ENCODE measurements around the gene CXXC1.
"Not testable (repeated sequence)": the region's sequence is repeated elsewhere in the genome, so short reads cannot be mapped to it uniquely, and the experiment has no call there.

Gene CXXC1
- long read RNA-seq, donor 1, transcript CXXC1-201 (15 exons, 2,936 nt), result minor isoform, 5 of 17 reads
- long read RNA-seq, donor 1, transcript CXXC1-209 (2 exons, 802 nt), result major isoform, 10 of 17 reads
- long read RNA-seq, donor 1, partial matches to known transcripts, result 0 of 17 reads
- long read RNA-seq, donor 1, other reads (novel, unspliced or antisense), result 0 of 17 reads
- long read RNA-seq, donor 2, transcript CXXC1-209 (2 exons, 802 nt), result major isoform, 5 of 10 reads
- long read RNA-seq, donor 2, partial matches to known transcripts, result 0 of 10 reads
- long read RNA-seq, donor 2, other reads (novel, unspliced or antisense), result 0 of 10 reads
- long read RNA-seq, donor 3, transcript CXXC1-209 (2 exons, 802 nt), result major isoform, 7 of 8 reads
- long read RNA-seq, donor 3, partial matches to known transcripts, result 0 of 8 reads
- long read RNA-seq, donor 3, other reads (novel, unspliced or antisense), result 0 of 8 reads
- long read RNA-seq, donor 4, transcript CXXC1-209 (2 exons, 802 nt), result major isoform, 22 of 30 reads
- long read RNA-seq, donor 4, partial matches to known transcripts, result 0 of 30 reads
- long read RNA-seq, donor 4, other reads (novel, unspliced or antisense), result 0 of 30 reads
- long read RNA-seq, donor 5, transcript CXXC1-209 (2 exons, 802 nt), result major isoform, 20 of 36 reads
- long read RNA-seq, donor 5, partial matches to known transcripts, result 9 of 36 reads
- long read RNA-seq, donor 5, other reads (novel, unspliced or antisense), result 0 of 36 reads
- long read RNA-seq, donor 6, transcript CXXC1-209 (2 exons, 802 nt), result major isoform, 13 of 16 reads
- long read RNA-seq, donor 6, partial matches to known transcripts, result 0 of 16 reads
- long read RNA-seq, donor 6, other reads (novel, unspliced or antisense), result 0 of 16 reads
- long read RNA-seq, donor 7, result 0 reads
- long read RNA-seq, donor 8, transcript CXXC1-209 (2 exons, 802 nt), result major isoform, 16 of 26 reads
- long read RNA-seq, donor 8, partial matches to known transcripts, result 0 of 26 reads
- long read RNA-seq, donor 8, other reads (novel, unspliced or antisense), result 0 of 26 reads

DNA sequence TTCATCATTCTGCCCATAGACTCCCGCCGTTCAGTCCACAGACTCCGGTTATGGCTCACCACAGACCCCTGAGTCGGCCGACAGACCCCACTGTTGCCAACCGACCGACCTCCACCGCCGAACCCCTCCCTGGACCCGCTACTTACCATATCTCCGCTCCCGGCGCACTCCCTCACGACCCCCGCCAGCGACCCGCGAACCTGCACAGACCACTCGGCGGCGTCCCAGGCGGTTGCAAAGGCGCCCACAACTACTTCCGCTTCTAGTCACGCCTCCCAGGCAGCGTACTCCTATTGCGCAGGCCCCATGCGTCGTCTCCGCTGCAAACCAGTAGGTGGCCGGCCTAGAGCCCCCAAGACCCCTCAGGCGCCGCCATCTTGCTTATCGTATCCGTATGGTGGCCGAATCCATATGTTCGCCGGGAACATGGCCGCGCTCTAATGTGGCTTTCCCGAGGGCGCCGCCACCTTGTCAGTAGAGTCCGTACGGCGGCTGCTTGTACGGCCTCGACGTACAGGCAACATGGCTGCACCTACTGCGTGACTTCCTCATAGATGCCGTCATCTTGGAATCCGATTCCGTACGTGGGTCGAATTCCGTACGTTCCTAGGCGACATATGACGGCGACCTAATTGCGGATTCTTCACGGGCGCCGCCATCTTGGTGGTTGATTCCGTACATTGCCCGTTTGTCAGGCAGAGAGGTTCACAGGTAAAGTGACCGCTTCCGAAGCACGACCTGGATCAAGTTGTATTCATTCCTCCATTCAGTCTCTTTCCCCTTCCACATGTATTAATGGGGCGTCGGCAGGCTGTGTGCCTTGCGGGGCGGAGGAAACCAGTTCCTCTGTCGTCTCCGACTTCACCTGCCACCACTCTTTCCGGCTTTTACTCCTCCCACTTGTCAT, at the start of gene CXXC1:
Gene CXXC1 (minus strand): TSS at position 252 of the 907 bp plus-strand sequence. CDS start 103 bp downstream, at position 149.
- DNase-seq, result peak; percentile 96

DNA sequence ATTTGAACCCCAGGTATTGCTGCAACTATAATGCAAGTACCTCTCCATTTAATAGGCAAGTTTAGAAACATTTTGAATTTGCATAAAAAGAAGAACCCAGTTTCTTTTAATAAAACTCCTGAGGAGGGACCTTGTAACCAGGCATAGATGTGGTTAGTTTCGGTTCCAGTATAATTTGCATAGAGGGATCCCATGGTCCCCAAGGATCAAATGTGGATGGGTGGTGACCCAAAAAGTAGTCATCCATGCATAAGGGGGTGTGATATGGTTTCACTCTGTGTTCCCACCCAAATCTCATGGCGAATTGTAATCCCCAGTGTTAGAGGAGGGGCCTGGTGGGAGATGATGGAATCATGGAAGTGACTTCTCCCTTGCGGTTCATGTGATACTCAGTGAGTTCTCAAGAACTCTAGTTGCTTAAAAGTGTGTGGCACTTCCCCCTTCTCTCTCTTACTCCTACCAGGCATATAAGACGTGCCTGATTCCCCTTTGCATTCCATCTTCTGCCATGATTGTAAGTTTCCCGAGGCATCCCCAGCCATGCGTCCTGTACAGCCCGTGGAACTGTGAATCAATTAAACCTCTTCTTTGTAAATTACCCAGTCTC, 47.2 kb upstream of the CXXC1 start:
- no peak for DNase-seq

DNA sequence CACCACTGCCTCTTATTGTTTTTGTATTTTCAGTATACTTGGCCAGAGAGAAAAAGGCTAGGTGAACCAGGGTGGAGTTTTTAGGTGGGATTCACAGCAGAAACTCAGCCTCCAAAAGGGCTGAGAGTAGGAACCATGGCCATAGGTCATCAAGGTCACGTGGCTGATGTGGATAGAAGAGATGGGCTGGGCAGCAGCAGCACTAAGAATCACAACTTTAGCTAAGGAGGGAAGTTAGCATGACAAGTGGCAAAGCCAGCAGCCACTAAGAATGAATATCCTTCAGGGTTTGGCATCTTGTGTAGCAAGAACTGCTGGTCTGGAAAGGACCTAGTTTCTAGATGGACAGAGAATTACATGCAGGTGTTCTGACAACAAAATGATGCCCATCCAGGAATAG, 44.2 kb upstream of the CXXC1 start:
- DNase-seq, result no peak

DNA sequence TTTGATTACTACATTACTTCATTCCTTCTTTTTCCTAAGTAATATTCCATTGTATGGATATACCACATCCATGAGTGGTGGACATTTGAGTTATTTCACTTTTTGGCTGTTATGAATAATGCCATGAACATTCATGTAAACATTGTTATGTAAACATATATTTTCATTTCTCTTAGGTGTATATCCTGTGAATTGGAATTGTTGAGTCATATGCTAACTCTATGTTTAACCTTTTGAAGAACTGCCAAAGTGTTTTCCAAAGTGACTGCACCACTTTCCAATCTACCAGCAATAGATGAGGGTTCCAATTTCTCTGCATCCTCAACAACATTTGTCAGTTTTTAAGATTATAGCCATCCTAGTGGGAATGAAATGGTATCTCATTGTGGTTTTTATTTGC, 42.7 kb upstream of the CXXC1 start:
- DNase-seq, result no peak

DNA sequence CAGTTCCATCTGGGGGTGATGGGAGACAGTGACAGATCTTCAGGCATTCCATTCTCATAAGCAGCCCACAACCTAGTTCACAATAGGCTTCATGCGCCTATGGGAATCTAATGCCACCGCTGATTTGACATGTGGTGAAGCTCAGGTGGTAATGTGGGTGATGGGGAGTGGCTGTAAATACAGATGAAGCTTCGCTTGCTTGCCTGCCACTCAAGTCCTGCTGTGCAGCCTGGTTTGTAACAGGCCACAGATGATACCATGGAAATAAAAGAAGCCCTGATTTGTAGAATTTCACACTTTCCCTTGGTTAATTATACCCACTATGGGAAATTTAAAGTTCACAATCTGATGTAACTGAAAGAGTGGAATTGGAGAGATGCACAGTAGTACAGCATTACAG, 40.5 kb upstream of the CXXC1 start:
- DNase-seq, result no peak

DNA sequence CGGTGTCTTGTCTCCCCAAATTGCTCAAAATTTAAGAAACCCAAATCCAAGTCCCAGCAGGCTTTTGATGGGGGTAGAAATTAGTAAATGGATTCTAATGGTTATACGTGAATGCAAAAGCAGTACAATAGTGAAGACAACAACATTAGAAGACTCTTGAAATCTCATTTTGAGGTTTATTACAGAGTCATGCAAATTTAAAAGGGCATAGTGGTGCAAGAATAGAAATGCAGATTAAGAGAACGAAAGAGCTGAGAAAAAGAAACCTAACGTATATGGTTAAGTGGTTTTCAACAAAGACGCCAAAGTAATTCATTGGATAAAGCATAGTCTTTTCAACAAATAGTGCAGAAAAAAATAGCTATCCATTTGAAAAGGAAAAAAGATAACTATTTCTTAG, 33.2 kb upstream of the CXXC1 start:
- DNase-seq, result no peak

DNA sequence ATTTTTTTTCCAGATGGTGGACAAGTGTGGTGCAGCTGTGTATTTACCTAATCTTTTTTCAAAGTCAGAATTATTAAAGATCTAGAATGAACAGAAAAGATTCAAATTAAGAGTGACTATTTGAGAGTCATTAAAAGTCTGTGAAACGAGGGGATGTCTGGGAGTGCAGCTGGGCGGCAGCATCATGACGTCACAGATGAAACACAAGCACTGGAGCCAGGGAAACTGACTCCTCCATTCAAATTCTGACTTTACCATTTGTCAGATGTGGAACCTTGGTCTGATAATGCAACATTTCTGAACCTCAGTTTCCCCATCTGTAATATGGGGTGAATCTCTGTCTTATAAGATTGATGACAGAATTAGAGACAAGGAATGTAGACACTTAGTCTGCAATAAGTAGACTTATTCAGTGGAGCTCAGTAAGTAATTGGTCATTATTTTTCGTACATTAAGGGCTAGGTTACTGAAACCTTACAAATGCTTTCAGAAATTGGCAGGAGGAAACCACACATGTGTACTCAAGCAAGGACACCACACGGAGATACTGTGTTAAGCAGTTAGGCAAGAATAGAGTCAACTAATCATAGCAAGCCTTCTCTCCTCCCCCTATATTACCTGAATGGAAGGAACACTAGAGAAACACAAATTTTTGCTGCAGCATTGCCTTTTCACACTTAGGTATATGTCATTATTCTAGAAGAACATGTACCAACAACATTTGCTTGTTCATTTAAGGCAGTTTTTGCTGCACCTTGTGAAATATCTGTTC, 27.8 kb upstream of the CXXC1 start:
- no peak for DNase-seq

DNA sequence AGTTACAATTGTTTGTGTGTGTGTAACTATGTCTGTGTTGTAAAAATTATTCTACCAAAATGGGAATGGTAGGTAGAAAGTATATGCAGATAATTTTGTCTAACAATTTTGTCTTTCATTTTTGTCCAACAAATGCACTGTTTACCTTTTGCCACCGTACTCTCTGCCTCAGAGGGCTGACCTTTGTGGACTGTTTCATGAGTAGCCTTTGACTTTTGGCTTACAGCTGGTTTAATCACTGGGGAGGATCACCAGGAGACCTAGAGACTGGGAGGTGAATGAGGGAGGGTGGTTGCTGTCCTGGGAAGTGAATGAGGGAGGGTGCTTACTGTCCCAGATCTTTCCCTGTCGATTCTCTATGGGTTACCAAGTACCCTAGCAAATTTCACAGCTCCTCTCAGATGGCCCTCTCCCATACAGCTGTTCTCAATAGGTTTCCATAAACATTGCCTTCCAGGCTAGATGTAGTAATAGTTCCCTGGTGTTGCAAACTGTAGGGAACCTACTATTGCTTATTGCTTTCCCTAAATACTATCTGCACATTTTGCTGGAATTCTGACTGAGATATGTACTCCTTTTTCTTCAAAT, 26.5 kb upstream of the CXXC1 start:
- DNase-seq, result no peak

DNA sequence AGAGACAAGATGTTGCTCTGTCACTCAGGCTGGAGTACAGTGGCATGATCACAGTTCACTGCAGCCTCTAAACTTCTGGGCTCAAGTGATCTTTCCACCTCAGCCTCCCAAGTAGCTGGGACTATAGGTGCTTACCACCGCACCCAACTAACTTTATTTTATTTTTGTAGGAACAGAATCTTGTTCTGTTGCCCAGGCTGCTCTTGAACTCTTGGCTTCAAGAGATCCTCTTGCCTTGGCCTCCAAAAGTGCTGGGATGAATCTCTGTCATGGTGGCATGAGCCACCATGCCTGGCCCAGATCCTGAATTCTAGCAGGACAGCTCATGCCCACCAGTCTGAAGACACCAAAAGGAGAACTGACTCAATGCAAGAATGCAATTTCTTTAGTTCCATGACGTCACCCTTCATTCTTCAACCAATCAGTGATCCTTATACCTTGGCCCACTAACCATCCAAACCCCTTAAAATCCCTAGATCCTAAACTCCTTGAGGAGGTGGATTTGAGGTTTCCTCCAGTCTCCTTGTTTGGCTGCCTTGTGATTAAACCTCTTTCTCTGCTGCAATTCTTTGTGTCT, 25.6 kb upstream of the CXXC1 start:
- no peak for DNase-seq

DNA sequence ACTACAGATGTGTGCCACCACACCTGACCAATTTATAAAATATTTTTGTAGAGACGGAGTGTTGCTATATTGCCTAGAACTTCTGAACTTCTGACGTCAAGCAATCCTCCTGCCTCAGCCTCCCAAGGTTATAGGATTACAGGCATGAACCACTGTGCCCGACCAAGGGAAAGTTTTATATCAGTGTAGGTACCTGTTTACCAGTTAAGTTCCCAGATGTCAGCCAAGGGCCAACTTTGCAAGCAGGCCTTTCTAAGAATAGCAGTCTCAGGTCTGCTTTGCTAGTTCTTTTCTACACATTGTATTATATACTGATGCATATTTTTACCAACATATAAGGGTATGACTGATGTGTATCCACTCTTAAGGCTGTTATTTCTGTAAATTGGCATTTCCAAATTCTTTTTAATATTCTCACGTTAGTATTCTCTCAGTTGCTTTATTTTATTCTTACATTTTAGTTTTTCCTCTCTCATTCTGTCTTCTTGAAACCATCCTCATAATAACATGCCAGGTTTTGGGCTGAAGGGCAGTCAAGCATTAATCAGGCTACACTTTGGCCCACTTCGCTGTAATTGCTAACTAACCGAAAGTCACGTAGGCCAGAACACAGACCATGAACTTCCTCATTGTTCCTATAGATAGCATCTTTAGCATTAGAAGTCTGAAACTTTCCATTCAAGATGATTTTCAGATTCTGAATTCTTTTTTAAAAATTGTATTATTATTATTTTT, 25.0 kb upstream of the CXXC1 start:
- no peak for DNase-seq

DNA sequence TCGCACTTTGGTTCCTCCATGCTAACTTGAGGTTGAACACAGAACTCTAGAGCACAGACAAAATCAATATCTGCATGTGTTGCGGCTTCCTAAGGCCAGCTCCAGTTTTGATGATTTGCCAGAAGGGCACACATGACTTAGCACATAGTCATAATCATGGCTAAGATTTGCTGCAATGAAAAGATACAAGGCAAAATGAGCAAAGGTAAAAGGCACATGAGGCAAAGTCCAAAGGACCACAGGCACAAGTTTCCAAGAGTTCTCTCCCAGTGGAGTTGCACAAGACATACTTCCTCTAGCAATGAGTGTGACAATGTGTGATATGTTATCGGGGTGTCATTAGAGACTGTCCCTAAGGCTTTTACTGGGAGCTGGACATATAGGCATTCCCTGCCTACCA, 24.2 kb upstream of the CXXC1 start:
- no peak for DNase-seq

DNA sequence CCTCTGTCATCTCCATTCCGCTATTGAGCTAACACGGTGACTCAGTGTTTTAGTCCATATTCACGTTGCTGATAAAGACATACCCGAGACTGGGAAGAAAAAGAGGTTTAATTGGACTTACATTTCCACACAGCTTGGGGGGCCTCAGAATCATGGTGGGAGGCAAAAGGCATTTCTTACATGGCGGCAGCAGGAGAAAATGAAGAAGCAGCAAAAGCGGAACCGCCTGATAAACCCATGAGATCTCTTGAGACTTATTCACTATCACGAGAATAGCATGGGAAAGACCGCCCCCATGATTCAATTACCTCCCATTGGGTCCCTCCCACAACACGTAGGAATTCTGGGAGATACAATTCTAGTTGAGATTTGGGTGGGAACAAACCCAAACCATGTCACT, 22.6 kb upstream of the CXXC1 start:
- no peak for DNase-seq

DNA sequence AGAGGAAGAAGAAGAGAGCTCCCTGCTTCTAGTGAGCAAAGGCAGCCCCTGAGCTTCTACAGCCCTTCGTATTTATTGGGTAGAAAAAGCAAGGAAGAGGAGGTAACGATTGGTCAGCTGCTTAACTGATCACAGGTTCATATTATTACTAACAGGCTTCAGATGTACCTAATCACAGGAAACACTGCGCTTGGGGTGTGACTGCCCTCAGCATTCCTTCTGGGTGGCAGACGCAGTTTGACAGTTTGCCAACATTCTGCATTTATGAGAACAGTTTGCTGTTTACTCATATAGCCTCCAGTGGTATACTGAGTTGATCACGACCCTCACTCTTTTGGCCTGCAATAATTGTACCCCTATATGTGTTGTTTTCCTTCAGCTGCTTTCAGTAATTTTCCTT, 21.4 kb upstream of the CXXC1 start:
- not testable (repeated sequence) for DNase-seq

DNA sequence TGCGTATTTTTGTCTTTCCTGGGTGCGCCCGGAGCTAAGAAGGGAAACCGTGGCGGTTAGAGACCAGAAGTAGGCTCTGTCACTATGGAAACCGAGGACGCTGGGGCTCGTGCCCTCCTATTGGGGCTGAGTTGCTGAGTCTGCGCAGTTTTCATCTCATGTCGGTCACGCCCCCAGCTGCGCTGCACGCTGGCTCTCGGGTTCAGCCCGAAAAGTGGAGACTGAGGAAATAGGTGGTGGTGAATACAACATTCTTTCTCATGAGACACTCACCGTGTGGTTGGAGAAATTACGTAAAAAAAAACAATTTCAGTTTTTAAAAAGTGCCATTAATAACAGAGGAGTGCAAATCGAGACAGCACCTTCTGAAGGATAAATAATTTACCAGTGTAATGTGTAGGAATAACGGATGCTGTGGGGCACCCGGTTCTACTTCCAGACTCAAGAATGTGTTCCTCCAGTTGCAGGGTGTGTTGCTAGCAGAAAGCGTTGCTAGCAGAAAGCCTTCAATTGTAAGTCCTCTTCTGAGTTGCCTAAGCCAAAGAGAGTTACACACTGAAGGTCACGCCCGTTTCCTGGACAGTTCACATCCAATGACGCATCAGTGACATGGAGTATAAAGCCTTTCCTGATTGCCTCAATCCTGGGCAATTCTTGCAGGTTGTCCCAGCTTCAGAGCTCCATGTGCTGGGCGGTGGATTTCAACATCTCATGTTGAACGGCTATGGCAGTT, 20.4 kb upstream of the CXXC1 start:
- DNase-seq, result peak; percentile 70

DNA sequence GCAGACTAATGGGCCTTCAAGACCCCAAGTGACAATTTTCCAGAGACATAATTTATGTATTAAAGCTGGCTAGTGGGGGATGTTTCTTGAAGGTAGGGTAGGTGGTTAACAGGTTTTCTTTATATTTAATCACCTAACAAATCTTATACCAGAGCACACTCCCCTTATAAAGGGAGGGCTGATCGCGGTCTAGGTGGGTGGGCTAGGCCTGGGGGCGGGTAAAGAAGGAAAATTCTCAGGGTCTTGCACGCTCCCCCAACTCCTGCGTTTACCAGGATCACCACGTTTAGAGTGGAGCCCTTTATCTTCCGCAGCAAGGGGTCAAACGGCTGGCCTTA, 19.9 kb upstream of the CXXC1 start:
- DNase-seq, result no peak

DNA sequence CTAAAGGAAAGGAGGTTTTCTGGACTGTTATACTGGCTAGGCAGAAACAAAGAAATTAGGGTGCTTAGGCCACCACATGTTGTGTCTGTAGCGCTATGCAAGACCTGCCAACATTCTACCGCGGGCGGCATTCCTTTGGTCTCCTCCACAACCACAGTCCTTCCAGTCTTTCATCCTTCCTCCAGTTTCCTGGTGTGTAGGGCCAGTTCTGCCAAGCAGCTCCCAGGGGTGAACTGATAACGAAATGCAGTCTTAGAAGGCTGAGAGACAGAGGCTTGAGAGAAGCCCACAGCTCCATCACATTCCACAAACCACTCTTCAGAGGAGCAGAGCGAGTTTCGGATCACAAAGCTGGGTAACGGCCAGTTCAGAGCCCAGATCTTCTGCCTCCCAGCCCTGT, 19.5 kb upstream of the CXXC1 start:
- no peak for DNase-seq

DNA sequence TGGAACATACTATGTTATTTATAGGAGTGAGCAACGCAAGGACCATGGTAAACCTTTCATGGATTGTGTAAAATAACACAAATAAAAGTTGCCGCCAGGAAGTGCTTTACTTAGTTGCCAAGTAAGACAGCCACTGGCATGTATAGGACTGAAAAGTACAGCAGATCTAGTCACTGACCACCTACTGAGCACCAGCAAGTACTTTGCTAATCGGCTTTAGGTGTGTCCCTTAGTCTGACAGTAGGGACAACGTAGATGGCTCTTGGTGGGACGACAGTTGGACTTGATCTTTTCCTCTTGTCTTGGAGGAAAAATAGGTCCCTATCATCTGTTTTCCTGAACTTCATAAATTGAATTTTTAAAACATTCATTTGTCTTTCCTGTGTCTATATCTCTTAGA, 13.6 kb upstream of the CXXC1 start:
- no peak for DNase-seq

DNA sequence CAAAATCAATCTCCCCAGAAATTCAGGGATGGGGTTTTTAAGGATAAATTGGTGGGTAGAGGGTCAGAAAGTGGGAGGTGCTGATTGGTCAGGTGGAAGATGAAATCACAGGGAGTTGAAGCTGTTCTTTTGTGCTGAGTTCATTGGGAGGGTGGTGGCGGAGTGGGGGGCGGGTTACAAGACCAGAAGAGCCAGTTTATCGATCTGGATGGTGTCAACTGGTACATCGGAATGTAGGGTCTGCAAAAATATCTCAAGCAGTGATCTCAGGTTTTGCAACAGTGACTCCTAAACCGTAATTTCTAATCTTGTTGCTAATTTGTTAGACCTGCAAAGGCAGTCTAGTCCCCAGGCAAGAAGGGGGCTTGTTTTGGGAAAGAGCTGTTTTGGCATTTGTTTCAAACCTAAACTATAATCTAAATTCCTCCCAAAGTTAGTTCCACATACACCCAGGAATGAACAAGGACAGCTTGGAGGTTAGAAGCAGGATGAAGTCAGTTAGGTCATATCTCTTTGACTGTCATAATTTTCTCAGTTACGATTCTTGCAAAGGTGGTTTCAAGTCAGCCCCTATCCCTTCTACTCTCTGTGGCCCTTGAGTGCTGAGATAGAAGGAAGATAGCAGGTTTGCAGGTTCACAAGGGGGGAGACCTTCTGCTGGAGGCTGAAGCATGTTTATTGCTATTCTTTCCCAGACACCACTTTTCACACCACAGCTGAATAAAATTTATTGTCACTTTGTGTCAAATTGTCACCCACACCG, 12.3 kb upstream of the CXXC1 start:
- no peak for DNase-seq

All from right kidney (tissue), 9 donors.